HG02759 (cell line): ENCODE measurements around the gene SMOC2.

Experiments used
- ATAC-seq: cut with Tn5 transposase; IDR thresholded peaks from one replicate; pipeline ENCODE4 v1.9.1; 2021; ENCODE audit warnings: mild to moderate bottlenecking, moderate library complexity; ENCODE audit not compliant: unreplicated experiment

SMOC2 gene

GRCh38 chr6:168618546-168619315 lies 177.7 kb downstream of the SMOC2 start:
- ATAC-seq: no peak

GRCh38 chr6:168619560-168620314 lies 178.8 kb downstream of the SMOC2 start:
- ATAC-seq: no peak

- ATAC-seq: no peak
Observed at GRCh38 chr6:168620578-168620977, 179.6 kb downstream of the SMOC2 start.

GRCh38 chr6:168623736-168624135 lies 182.8 kb downstream of the SMOC2 start:
- no peak for ATAC-seq

- no peak for ATAC-seq
Observed at GRCh38 chr6:168624540-168624939, 183.6 kb downstream of the SMOC2 start.

- ATAC-seq: no peak
Observed at GRCh38 chr6:168624948-168625347, 184.0 kb downstream of the SMOC2 start.

GRCh38 chr6:168625602-168626001 lies 184.6 kb downstream of the SMOC2 start:
- no peak for ATAC-seq

- ATAC-seq: no peak
Observed at GRCh38 chr6:168626046-168626602, 185.1 kb downstream of the SMOC2 start.

- no peak for ATAC-seq
Observed at GRCh38 chr6:168627506-168628175, 186.7 kb downstream of the SMOC2 start.

GRCh38 chr6:168628176-168628553 lies 187.2 kb downstream of the SMOC2 start:
- ATAC-seq: no peak

- ATAC-seq: no peak
Observed at GRCh38 chr6:168628732-168629245, 187.8 kb downstream of the SMOC2 start.

- no peak for ATAC-seq
Observed at GRCh38 chr6:168631564-168631963, 190.6 kb downstream of the SMOC2 start.

GRCh38 chr6:168632694-168633093 lies 191.7 kb downstream of the SMOC2 start:
- ATAC-seq: no peak

GRCh38 chr6:168634541-168635328 lies 193.8 kb downstream of the SMOC2 start:
- no peak for ATAC-seq

- ATAC-seq: no peak
Observed at GRCh38 chr6:168636147-168637004, 195.4 kb downstream of the SMOC2 start.

GRCh38 chr6:168637834-168638233 lies 196.8 kb downstream of the SMOC2 start:
- no peak for ATAC-seq

GRCh38 chr6:168638468-168639271 lies 197.7 kb downstream of the SMOC2 start:
- no peak for ATAC-seq

- ATAC-seq: no peak
Observed at GRCh38 chr6:168640181-168640580, 199.2 kb downstream of the SMOC2 start.

- ATAC-seq: no peak
Observed at GRCh38 chr6:168640768-168641167, 199.8 kb downstream of the SMOC2 start.
